HL-60 (cell line): Measurements from ENCODE around the gene MARK1.

ENCODE experiments used
- CTCF ChIP-seq: IDR thresholded peaks from one replicate; pipeline ENCODE4 v1.5.1; 2011; ENCODE audit warnings: low read length, control low read depth, inconsistent platforms; ENCODE audit not compliant: insufficient read depth
- GABPA ChIP-seq: IDR thresholded peaks from 2 replicates; pipeline ENCODE4 v1.6.1; 2012; ENCODE audit warnings: low read depth
- POLR2AphosphoS5 ChIP-seq: IDR thresholded peaks from 2 replicates; pipeline ENCODE4 v1.6.1; 2012; ENCODE audit warnings: low read depth
- REST ChIP-seq: IDR thresholded peaks from 2 replicates; pipeline ENCODE4 v1.6.1; 2012; ENCODE audit warnings: low read depth; ENCODE audit not compliant: insufficient replicate concordance
- SPI1 ChIP-seq: IDR thresholded peaks from 2 replicates; pipeline ENCODE4 v1.6.1; 2012; ENCODE audit warnings: low read depth, mild to moderate bottlenecking, borderline replicate concordance

DNA sequence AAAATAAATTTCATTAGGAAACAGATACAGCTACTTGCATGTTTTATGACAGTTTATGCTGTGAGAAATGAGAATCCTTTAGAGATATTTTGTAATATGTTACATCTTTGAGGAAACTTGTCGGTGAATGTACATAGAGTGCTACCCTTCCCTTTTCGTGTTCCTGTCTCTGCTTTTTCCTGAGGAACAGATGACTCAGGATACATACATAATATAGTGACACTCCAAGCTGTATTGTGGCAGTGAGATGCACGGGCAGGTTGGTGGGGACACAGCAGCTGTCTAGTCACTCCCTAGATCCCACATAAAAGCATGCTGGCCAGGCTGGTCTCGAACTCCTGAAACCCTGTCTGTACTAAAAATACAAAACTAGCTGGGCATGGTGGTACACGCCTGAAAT lies 20.9 kb upstream of the MARK1 start:
- TF ChIP-seq CTCF (no peak), POLR2AphosphoS5 (no peak), REST (no peak), SPI1 (no peak), GABPA (no peak)
